ENCODE results near the gene GPA33. TPM values are rescaled to one million over a fixed set of nuclear protein-coding genes. Genes with fewer than 3 reads are reported as not detected.

The GPA33 gene
- total RNA-seq, 1 experiment from 2014 or later = 0.69 TPM

DNA sequence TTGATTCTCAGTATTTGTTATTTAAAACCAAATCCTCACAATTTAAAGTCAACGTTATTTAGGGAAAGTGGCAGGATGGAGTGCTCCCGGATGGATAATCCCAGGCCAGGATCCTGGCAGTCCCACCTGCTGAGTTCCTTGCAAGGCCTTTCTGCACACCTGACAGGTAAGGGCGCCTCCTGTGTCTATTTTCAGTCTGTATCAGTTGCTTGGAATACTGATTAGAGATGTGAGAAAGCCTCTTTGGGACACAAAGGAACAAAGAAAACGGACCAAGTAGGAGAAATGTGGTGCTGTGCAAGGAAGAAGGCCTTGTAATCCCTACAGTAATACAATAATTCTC lies 15.9 kb upstream of the GPA33 start:
- Histone ChIP-seq H3K36me3 (replicated peaks; ENCODE audit: control insufficient read depth, insufficient read depth, low read length) (no peaks in the 10 kb centered on the region), H3K4me3 (ENCODE audit: insufficient read depth, low read depth, low read length) (no peak overlapping the region), H3K27me3 (ENCODE audit: control insufficient read depth, insufficient read depth, low read length) (no peaks in the 10 kb centered on the region)
- peak; percentile 59 for DNase-seq

DNA sequence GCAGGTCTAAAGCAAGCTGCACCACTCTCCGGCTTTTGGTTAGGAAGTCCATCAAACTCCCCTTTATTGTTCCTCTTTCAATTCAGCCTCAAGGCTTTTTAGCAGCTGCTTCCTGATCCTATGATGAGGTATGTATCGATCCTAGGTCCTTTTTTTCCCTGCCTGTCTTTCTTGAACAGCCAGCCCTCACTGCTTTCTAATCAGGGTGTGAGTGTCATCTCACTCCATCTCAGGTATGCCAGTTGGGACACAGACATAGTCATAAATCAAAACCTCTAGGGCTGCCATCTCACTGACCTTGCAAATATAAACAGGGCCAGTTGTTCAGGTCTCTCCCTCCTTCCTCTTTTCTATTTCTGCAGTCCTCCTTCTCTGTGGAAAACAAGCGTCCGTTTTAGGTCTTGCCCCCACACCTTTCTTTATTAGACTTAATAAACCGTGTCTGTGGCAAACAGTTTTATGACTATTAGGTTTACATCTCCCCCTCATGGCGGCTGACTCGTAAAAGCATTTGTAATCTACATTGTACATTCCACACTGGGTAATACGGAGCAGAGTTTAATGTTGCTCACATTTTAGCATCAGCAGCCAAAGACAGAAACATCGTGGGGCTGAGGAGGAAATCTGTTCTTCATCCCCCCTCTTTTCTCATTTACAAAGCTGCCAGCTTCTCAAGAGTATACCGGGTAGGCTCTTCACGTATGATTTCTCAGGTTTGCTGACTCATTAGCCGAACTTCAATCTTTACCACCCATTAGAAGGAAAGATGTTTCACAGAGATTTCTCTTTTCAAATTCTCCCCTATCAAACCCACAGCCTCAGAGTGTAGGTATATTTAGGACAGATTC lies 15.3 kb upstream of the GPA33 start:
- H3K36me3 ChIP-seq (replicated peaks; ENCODE audit: control insufficient read depth, insufficient read depth, low read length) = no peaks in the 10 kb centered on the region
- H3K27me3 ChIP-seq (ENCODE audit: control insufficient read depth, insufficient read depth, low read length) = no peaks in the 10 kb centered on the region
- no peak for DNase-seq
- H3K4me3 ChIP-seq (ENCODE audit: insufficient read depth, low read depth, low read length) = no peak overlapping the region

DNA sequence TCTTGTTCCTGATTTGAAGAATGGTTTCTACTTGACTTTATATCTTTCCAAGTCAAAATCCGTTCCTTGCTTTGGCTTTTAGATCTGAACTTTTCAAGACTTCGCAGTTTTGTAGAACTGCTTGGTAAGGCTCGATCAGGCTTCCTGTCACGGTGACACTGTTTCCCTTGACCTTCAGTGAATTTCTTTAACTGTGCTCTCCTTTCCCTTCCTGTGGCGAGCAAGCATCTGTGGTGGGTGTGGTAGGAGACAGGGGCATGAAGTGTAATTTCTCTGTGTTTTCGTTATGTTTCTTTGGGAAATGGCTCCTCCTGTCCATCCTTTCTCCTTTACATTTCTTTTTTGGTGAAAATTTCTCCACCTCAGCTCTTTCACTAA lies 14.1 kb upstream of the GPA33 start:
- no peak for DNase-seq
- Histone ChIP-seq H3K27me3 (ENCODE audit: control insufficient read depth, insufficient read depth, low read length) (no peaks in the 10 kb centered on the region), H3K36me3 (replicated peaks; ENCODE audit: control insufficient read depth, insufficient read depth, low read length) (no peaks in the 10 kb centered on the region), H3K4me3 (ENCODE audit: insufficient read depth, low read depth, low read length) (no peak overlapping the region)

DNA sequence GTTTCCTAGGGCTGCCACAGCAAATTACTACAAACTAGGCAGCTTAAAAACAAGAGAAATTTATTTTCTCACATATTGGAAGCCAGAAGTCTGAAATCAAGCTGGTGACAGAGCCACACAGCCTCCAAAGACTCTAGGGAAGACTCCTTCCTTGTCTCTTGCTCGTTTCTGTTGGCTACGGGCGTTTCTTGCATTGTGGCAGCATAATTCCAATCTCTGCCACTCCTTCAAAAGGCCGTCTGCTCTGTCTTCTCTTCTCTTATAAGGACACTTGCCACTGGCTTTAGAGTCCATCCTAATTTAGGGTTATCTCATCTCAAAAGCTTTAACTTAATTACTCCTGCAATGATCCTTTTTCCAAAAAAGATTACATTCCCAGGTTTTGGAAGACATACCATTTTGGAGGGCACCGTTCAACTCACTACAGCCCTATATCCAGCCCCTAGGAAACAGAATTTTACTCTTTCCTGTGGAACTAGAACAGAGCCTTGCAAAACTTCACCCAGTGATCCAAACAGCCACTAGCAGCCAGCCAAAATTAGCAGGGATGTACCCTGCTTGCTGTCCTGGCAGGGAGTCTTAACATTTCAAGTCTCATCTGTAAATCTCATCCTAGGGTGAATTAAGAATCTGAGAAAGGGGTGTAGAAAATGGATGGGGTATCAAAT lies 12.9 kb upstream of the GPA33 start:
- DNase-seq = no peak
- Histone ChIP-seq H3K36me3 (replicated peaks; ENCODE audit: control insufficient read depth, insufficient read depth, low read length) (no peaks in the 10 kb centered on the region), H3K27me3 (ENCODE audit: control insufficient read depth, insufficient read depth, low read length) (no peaks in the 10 kb centered on the region), H3K4me3 (ENCODE audit: insufficient read depth, low read depth, low read length) (no peak overlapping the region)

DNA sequence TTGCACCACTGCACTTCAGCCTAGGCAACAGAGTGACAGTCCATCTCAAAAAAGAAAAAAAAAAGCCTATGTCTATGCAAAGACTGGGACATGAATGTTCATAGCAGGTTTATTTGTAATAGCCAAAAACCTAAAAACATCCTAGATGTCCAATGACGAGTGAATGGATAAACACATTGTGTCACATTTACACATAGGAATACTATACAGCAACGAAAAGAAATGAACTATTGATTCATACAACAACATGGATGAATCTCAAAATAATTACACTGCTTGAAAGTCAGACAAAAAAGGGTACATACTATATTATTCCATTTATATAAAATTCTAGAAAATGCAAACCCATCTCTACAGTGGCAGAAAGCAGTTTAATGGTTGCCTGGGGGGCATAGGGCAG lies 11.6 kb upstream of the GPA33 start:
- DNase-seq = no peak
- no peaks in the 10 kb centered on the region for H3K27me3 ChIP-seq (ENCODE audit: control insufficient read depth, insufficient read depth, low read length)
- no peaks in the 10 kb centered on the region for H3K36me3 ChIP-seq (replicated peaks; ENCODE audit: control insufficient read depth, insufficient read depth, low read length)
- no peak overlapping the region for H3K4me3 ChIP-seq (ENCODE audit: insufficient read depth, low read depth, low read length)

DNA sequence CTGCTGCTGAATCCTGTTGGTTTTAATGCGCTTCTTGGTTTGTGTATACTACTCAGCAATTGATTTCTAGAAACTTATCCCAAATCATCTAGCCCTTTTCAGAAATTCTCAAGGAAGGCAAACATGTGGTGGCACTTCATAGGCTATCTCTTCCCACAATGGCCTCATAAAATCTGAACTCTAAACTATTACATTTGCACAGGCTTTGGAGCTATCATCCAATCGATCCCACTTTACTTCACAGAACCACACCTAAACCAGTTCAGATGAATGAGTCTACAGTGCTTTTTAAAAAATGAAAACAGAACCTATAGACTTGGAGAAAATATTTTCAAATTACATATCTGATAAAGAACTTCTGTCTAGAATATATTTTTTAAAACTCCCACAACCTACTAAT lies 10.6 kb upstream of the GPA33 start:
- DNase-seq = no peak
- Histone ChIP-seq H3K27me3 (ENCODE audit: control insufficient read depth, insufficient read depth, low read length) (no peaks in the 10 kb centered on the region), H3K4me3 (ENCODE audit: insufficient read depth, low read depth, low read length) (no peak overlapping the region), H3K36me3 (replicated peaks; ENCODE audit: control insufficient read depth, insufficient read depth, low read length) (no peaks in the 10 kb centered on the region)

DNA sequence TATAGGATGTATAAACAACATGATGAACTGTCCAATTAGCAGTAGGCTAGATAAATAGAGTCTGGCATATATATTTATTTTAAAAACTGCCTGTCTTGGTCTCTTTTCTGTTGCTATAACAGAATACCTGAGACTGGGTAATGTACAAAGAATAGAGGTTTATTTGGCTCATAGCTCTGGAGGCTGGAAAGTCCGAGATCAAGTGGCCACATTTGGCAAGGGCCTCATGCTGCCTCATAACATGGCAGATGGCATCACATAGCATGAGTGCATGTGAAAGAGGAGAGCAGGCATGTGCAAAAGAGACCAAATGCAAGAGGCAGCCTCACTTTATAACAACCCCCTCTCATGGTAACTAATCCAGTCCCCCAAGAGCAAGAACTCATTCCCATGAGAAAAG lies 9.7 kb upstream of the GPA33 start:
- no peaks in the 10 kb centered on the region for H3K36me3 ChIP-seq (replicated peaks; ENCODE audit: control insufficient read depth, insufficient read depth, low read length)
- no peaks in the 10 kb centered on the region for H3K27me3 ChIP-seq (ENCODE audit: control insufficient read depth, insufficient read depth, low read length)
- DNase-seq = no peak
- H3K4me3 ChIP-seq (ENCODE audit: insufficient read depth, low read depth, low read length) = no peak overlapping the region

DNA sequence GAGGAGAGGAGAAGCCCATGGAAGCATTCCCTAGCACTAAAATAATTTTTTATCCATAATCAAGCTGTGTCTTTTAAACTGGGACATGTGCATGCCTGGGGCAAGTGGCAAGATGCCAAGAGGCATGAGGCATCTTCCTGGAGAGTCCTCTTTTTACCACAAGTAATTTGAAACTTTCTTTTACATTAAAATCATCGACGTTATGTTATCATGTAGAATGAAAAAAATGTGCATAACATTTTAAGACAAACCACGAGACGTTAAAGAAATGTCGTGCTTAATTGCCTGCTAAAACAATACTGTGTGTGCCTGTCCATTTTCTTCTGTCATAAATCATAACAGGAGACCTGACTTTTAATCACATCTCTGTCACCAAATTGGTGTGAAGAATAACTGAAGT lies 5.2 kb upstream of the GPA33 start:
- no peak for DNase-seq
- Histone ChIP-seq H3K36me3 (replicated peaks; ENCODE audit: control insufficient read depth, insufficient read depth, low read length) (no peaks in the 10 kb centered on the region), H3K27me3 (ENCODE audit: control insufficient read depth, insufficient read depth, low read length) (no peaks in the 10 kb centered on the region), H3K4me3 (ENCODE audit: insufficient read depth, low read depth, low read length) (no peak overlapping the region)

DNA sequence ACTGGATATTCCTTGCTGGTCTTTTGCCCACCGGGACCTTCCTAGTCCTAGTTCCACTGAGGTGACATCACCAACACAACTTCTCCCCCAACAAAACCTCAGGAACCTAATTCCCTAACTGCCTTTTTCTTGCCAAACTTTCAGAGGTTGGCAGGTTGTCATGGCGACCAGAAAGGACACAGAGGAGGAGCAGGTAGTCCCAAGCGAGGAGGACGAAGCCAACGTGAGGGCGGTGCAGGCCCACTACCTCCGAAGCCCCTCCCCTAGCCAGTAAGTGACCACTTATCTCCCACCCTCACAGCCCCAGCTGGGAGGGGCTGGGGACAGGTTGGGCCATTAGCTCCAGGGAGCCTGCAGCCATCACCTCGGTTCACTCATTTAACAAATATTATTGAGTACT lies 4.5 kb upstream of the GPA33 start:
- no peak overlapping the region for H3K4me3 ChIP-seq (ENCODE audit: insufficient read depth, low read depth, low read length)
- no peak for DNase-seq
- H3K27me3 ChIP-seq (ENCODE audit: control insufficient read depth, insufficient read depth, low read length) = no peaks in the 10 kb centered on the region
- H3K36me3 ChIP-seq (replicated peaks; ENCODE audit: control insufficient read depth, insufficient read depth, low read length) = no peaks in the 10 kb centered on the region

DNA sequence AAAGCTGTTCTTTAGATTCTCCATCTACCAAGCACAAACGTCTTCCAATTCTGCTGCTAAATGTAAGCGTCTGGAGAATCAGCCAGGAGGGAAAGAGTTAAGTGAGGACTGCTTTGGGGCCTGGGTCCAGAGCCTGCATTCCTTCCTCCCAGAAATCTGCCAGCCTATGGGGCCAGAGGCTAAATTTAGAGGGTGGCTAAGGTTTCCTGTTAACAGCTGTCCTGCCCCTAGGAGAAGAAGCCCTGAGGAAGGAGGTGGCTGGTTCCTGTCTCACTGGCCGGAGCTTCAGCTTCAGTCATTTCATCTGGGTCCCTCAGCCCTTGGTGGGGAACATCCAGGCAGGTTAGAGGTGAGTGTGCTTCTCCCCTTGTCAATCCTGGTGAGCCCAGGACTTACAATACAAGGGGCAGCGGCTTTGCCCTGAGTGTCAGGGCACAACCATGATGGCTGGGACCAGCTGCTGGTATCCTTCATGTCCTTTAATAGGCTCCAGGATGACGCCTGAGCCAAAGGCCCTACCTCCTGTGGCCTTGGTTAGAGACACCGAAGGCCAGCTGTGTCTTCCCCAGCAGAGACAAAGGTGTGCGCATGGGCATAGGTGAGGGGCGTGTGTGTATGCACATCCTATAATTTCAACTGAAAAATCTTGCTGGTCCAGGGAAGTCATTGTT lies 3.8 kb upstream of the GPA33 start, which contains the start of gene STYXL2:
TSS of gene STYXL2 (plus strand) at position 230 of the 671 bp plus-strand sequence. CDS start 775 bp downstream, outside the sequence.
- peak; percentile 38 for DNase-seq
- H3K27me3 ChIP-seq (ENCODE audit: control insufficient read depth, insufficient read depth, low read length) = no peaks in the 10 kb centered on the region
- H3K36me3 ChIP-seq (replicated peaks; ENCODE audit: control insufficient read depth, insufficient read depth, low read length) = no peaks in the 10 kb centered on the region
- H3K4me3 ChIP-seq (ENCODE audit: insufficient read depth, low read depth, low read length) = no peak within 1 kb of the TSS

DNA sequence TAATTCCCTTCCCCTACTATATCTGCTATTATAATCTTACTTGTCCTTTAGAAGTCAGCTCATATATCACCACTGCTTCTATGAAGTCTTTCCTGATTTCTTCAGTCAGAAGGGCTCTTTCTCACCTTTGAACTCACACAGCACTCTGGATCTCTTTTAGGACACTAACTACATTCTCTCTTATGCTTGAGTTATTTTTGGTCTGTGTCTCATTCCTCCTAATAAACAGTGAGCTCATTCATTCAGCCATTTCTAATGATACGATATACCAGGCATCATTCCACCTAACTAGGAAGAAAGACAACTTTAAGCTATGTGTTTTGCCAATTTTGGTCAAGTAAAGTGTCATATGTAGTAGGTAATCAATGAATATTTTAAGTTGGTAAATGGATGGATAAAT lies 2.5 kb upstream of the GPA33 start:
- Histone ChIP-seq H3K4me3 (ENCODE audit: insufficient read depth, low read depth, low read length) (no peak overlapping the region), H3K36me3 (replicated peaks; ENCODE audit: control insufficient read depth, insufficient read depth, low read length) (no peaks in the 10 kb centered on the region), H3K27me3 (ENCODE audit: control insufficient read depth, insufficient read depth, low read length) (no peaks in the 10 kb centered on the region)
- DNase-seq = no peak

DNA sequence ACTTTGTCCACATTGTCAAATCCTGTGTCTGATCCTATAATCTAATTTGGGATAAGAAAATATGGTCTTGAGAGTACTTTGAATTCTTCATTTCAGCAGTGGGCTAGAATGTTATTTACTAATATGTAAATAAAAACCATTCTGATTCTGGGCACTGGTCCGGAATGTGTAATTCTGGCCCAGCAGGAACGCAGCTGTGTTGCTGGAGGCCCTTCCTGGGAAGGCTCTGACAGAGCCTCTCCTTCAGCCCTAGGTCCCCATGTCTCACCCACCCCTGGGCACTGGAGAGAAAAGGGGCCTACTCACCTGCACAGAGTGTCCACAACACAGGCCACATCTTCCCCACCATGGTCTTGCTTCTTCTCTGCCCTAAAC lies 251 bp downstream of the GPA33 start:
- no peak for DNase-seq
- Histone ChIP-seq H3K36me3 (replicated peaks; ENCODE audit: control insufficient read depth, insufficient read depth, low read length) (no peaks in the 10 kb centered on the region), H3K27me3 (ENCODE audit: control insufficient read depth, insufficient read depth, low read length) (no peaks in the 10 kb centered on the region), H3K4me3 (ENCODE audit: insufficient read depth, low read depth, low read length) (no peak overlapping the region)

DNA sequence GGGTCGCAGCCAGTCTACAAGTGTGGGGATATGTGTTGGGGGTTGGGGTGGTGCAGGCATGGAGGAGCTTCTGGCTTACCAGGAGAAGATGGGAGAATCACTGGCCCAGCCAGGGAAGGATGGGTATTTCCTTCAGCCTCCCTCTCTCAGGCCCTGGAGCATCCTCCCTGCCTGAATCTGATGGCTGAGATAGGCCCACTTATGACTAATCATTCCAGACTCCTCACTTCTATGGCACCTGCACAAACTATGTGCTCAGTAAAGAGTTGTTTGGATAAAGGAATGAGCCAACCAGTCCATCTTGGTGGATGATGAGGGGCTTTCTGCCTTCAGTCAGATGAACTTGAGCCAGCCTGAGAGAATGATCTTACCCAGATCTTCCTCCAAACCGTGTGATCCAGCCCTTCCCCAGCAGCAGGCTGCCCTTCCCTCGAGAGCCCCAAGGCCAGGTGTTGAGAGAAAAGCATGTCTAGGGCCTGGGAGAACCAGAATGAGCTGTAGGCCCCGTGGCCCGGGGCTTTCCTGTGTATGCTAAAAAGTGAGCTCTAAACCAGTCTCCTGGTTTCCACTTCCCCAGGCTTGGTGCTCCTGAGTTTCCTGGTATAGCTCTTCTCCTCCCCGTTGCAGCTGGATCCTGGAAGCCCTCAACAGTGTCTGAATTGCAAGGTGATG lies 1.3 kb downstream of the GPA33 start:
- no peak for DNase-seq
- no peaks in the 10 kb centered on the region for H3K36me3 ChIP-seq (replicated peaks; ENCODE audit: control insufficient read depth, insufficient read depth, low read length)
- no peaks in the 10 kb centered on the region for H3K27me3 ChIP-seq (ENCODE audit: control insufficient read depth, insufficient read depth, low read length)
- H3K4me3 ChIP-seq (ENCODE audit: insufficient read depth, low read depth, low read length) = no peak overlapping the region

DNA sequence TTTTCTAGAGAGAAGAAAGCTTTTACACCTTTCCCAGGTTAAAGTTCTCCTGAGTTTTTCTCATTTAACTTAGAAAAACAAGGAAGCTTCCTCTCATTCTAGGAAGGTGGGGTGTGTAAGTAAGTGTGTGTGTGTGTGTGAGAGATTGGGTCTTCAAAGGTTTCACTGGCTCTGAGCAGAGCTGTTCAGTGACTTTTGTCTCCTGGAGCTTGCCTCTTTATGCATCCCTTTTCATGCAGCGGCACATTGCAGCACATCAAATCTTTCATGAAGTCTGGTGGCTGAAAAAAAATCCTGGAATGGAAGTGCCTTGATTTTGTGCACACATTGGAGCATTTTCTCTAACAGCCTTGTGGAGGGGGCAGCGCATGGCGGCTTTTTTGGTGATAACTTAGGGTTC lies 3.4 kb downstream of the GPA33 start:
- H3K4me3 ChIP-seq (ENCODE audit: insufficient read depth, low read depth, low read length) = no peak overlapping the region
- DNase-seq = no peak
- H3K36me3 ChIP-seq (replicated peaks; ENCODE audit: control insufficient read depth, insufficient read depth, low read length) = no peaks in the 10 kb centered on the region
- no peaks in the 10 kb centered on the region for H3K27me3 ChIP-seq (ENCODE audit: control insufficient read depth, insufficient read depth, low read length)

DNA sequence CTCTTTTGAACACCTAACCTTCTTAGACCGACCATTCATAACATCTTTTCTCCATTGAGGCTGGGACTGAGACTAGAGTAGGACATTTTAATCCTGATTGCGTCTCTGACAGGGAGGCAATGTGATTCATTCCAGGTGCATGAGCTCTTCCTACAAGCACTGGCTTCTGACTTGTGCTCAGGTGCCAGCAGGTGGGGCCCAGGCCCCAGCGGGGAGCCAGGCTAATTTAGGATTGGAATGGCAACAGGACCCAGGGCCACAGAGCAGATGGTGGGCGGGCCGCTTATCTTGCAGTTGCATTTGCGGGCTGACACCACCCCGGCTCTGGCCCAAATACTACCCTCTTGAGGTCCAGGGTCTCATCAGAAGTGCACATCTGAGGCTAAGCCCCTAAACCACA lies 4.1 kb downstream of the GPA33 start:
- Histone ChIP-seq H3K4me3 (ENCODE audit: insufficient read depth, low read depth, low read length) (no peak overlapping the region), H3K27me3 (ENCODE audit: control insufficient read depth, insufficient read depth, low read length) (no peaks in the 10 kb centered on the region), H3K36me3 (replicated peaks; ENCODE audit: control insufficient read depth, insufficient read depth, low read length) (no peaks in the 10 kb centered on the region)
- peak; percentile 41 for DNase-seq
